CD4-positive, CD25-positive, alpha-beta regulatory T cell (primary cell): ENCODE results near the gene BRF1. TPM values are rescaled to one million over a fixed set of nuclear protein-coding genes. Genes with fewer than 3 reads are reported as not detected.

Experiments
- ATAC-seq, 2 donors: fragments of 150-1000 bp; cut with Tn5 transposase; one replicate each; pipeline ENCODE4 v1.10.0; 2021; ENCODE audit warnings: low read depth in 2 of 2, moderate number of reproducible peaks in 2 of 2, moderate library complexity in 1 of 2
- DNase-seq, 3 donors: peaks; one replicate each; pipeline versions ENCODE4 v3.0.0 to v3.0.0-alpha.2; 2012 to 2022; ENCODE audit warnings: mixed read lengths in 1 of 3
- H3K27ac ChIP-seq: one replicate; pipeline ENCODE4 v1.7.0; 2013; ENCODE audit warnings: mild to moderate bottlenecking, low read length; ENCODE audit not compliant: insufficient read depth, poor library complexity, severe bottlenecking
- H3K27me3 ChIP-seq: one replicate; pipeline ENCODE4 v1.7.0; 2013; ENCODE audit warnings: low read length; ENCODE audit not compliant: control insufficient read depth, insufficient read depth
- H3K36me3 ChIP-seq: one replicate; pipeline ENCODE4 v1.7.0; 2013; ENCODE audit warnings: mild to moderate bottlenecking, low read length, moderate library complexity; ENCODE audit not compliant: control insufficient read depth, insufficient read depth
- H3K4me1 ChIP-seq: 2 replicates; pipeline ENCODE4 v1.7.0; 2013; ENCODE audit warnings: mild to moderate bottlenecking, low read length; ENCODE audit not compliant: insufficient read depth, control insufficient read depth, poor library complexity, severe bottlenecking
- H3K4me3 ChIP-seq: one replicate; pipeline ENCODE4 v1.7.0; 2013; ENCODE audit warnings: low read depth, mild to moderate bottlenecking, low read length, moderate library complexity
- H3K9me3 ChIP-seq, 2 experiments: 1 replicate in 1 of 2; 2 replicates in 1 of 2; pipeline ENCODE4 v1.7.0; 2013; ENCODE audit warnings: low read length in 2 of 2, mild to moderate bottlenecking in 1 of 2, moderate library complexity in 1 of 2; ENCODE audit not compliant: control insufficient read depth in 2 of 2
- H3K27ac Mint-ChIP-seq, 3 donors: one replicate each; pipeline ENCODE4 v1.8.0; 2020 to 2022; ENCODE audit warnings: mild to moderate bottlenecking in 3 of 3, mixed read lengths in 3 of 3, moderate library complexity in 2 of 3
- H3K27me3 Mint-ChIP-seq: one replicate; pipeline ENCODE4 v1.8.0; 2022; ENCODE audit warnings: mild to moderate bottlenecking, mixed read lengths
- H3K36me3 Mint-ChIP-seq: one replicate; pipeline ENCODE4 v1.8.0; 2020; ENCODE audit warnings: mixed read lengths
- H3K4me1 Mint-ChIP-seq, 4 donors: one replicate each; pipeline ENCODE4 v1.8.0; 2020 to 2022; ENCODE audit warnings: mixed read lengths in 4 of 4, mild to moderate bottlenecking in 1 of 4
- H3K4me3 Mint-ChIP-seq, 4 donors: one replicate each; pipeline ENCODE4 v1.8.0; 2020 to 2022; ENCODE audit warnings: mild to moderate bottlenecking in 4 of 4, mixed read lengths in 4 of 4, moderate library complexity in 3 of 4
- H3K9me3 Mint-ChIP-seq, 7 donors: one replicate each; pipeline ENCODE4 v1.8.0; 2020 to 2022; ENCODE audit warnings: mixed read lengths in 7 of 7, mild to moderate bottlenecking in 3 of 7, moderate library complexity in 2 of 7
- polyA plus RNA-seq, 4 donors: library from polyadenylated mRNA; unstranded; fragments of 300-500 nt; fragmentation: Illumina TruSeq; gene quantifications; one replicate each; pipeline ENCODE4 v1.2.3, GENCODE V29; 2021
- total RNA-seq: library from RNA; stranded (reverse); gene quantifications from one replicate; pipeline ENCODE4 v1.2.3, GENCODE V29; 2022

The BRF1 gene
- total and polyA plus RNA-seq, 5 donors from 2014 or later: 5.6 to 58.9 (median 7.6) TPM

GRCh38 chr14:105166571-105167302 is 134.1 kb downstream of the BRF1 start:
- Histone ChIP-seq H3K27ac (no peak overlapping the region), H3K4me3 (no peak overlapping the region), H3K9me3 (no peaks in the 10 kb centered on the region), H3K36me3 (no peaks in the 10 kb centered on the region), H3K27me3 (peaks cover 3% of the 10 kb centered on the region), H3K4me1 (peaks cover 24% of the 10 kb centered on the region)
- Mint-ChIP-seq H3K9me3 (peaks cover 0 to 1% (median 0%) of the 10 kb centered on the region in 7 donors), H3K27me3 (peaks cover 19% of the 10 kb centered on the region), H3K27ac (peak overlapping the region in 1 of 3 donors; percentile 26), H3K36me3 (no peaks in the 10 kb centered on the region), H3K4me1 (peaks cover 0 to 20% (median 8%) of the 10 kb centered on the region in 4 donors), H3K4me3 (peak overlapping the region; percentile 15 to 73 (median 46))
- ATAC-seq: no peak
- no peak for DNase-seq

GRCh38 chr14:105165761-105166485 is 134.9 kb downstream of the BRF1 start:
- peaks cover 0 to 19% (median 7%) of the 10 kb centered on the region in 4 donors for H3K4me1 Mint-ChIP-seq
- Histone ChIP-seq H3K36me3 (no peaks in the 10 kb centered on the region), H3K27me3 (peaks cover 3% of the 10 kb centered on the region), H3K4me3 (no peak overlapping the region), H3K4me1 (peaks cover 19% of the 10 kb centered on the region), H3K27ac (no peak overlapping the region), H3K9me3 (no peaks in the 10 kb centered on the region)
- no peaks in the 10 kb centered on the region for H3K36me3 Mint-ChIP-seq
- ATAC-seq (no peak), DNase-seq (no peak)
- no peak overlapping the region for H3K27ac Mint-ChIP-seq
- peaks cover 16% of the 10 kb centered on the region for H3K27me3 Mint-ChIP-seq
- H3K4me3 Mint-ChIP-seq: peak overlapping the region in 2 of 4 donors; percentile 48 to 62
- H3K9me3 Mint-ChIP-seq: peaks cover 0 to 1% (median 0%) of the 10 kb centered on the region in 7 donors

GRCh38 chr14:105165134-105165704 is 135.6 kb downstream of the BRF1 start:
- DNase-seq (no peak), ATAC-seq (no peak)
- Histone ChIP-seq H3K4me1 (peaks cover 13% of the 10 kb centered on the region), H3K27me3 (peaks cover 3% of the 10 kb centered on the region), H3K4me3 (no peak overlapping the region), H3K27ac (no peak overlapping the region), H3K36me3 (no peaks in the 10 kb centered on the region), H3K9me3 (no peaks in the 10 kb centered on the region)
- no peaks in the 10 kb centered on the region for H3K36me3 Mint-ChIP-seq
- peaks cover 0 to 15% (median 6%) of the 10 kb centered on the region in 4 donors for H3K4me1 Mint-ChIP-seq
- H3K4me3 Mint-ChIP-seq: no peak overlapping the region
- H3K27ac Mint-ChIP-seq: no peak overlapping the region
- peaks cover 0 to 1% (median 0%) of the 10 kb centered on the region in 7 donors for H3K9me3 Mint-ChIP-seq
- peaks cover 13% of the 10 kb centered on the region for H3K27me3 Mint-ChIP-seq

GRCh38 chr14:105163040-105163742 is 137.6 kb downstream of the BRF1 start:
- Mint-ChIP-seq H3K27me3 (no peaks in the 10 kb centered on the region), H3K4me1 (peaks cover 0 to 7% (median 0%) of the 10 kb centered on the region in 4 donors), H3K27ac (peak overlapping the region in 1 of 3 donors; percentile 5), H3K9me3 (no peaks in the 10 kb centered on the region), H3K36me3 (no peaks in the 10 kb centered on the region), H3K4me3 (no peak overlapping the region)
- H3K4me1 ChIP-seq: peaks cover 6% of the 10 kb centered on the region
- H3K27me3 ChIP-seq: no peaks in the 10 kb centered on the region
- no peak for ATAC-seq
- no peak for DNase-seq
- H3K36me3 ChIP-seq: no peaks in the 10 kb centered on the region
- H3K4me3 ChIP-seq: no peak overlapping the region
- no peak overlapping the region for H3K27ac ChIP-seq
- no peaks in the 10 kb centered on the region for H3K9me3 ChIP-seq

GRCh38 chr14:105162669-105162979 is 138.2 kb downstream of the BRF1 start:
- Mint-ChIP-seq H3K27me3 (no peaks in the 10 kb centered on the region), H3K9me3 (no peaks in the 10 kb centered on the region), H3K27ac (no peak overlapping the region), H3K4me1 (peaks cover 0 to 7% (median 0%) of the 10 kb centered on the region in 4 donors), H3K4me3 (no peak overlapping the region), H3K36me3 (no peaks in the 10 kb centered on the region)
- no peaks in the 10 kb centered on the region for H3K36me3 ChIP-seq
- H3K27me3 ChIP-seq: no peaks in the 10 kb centered on the region
- ATAC-seq (no peak), DNase-seq (no peak)
- H3K4me1 ChIP-seq: peaks cover 4% of the 10 kb centered on the region
- H3K4me3 ChIP-seq: no peak overlapping the region
- H3K9me3 ChIP-seq: no peaks in the 10 kb centered on the region
- H3K27ac ChIP-seq: no peak overlapping the region

GRCh38 chr14:105161964-105162668 is 138.7 kb downstream of the BRF1 start:
- DNase-seq (no peak), ATAC-seq (peak; percentile 15 to 17)
- Histone ChIP-seq H3K27ac (no peak overlapping the region), H3K36me3 (no peaks in the 10 kb centered on the region), H3K9me3 (no peaks in the 10 kb centered on the region), H3K4me1 (peaks cover under 1% of the 10 kb centered on the region), H3K27me3 (no peaks in the 10 kb centered on the region), H3K4me3 (no peak overlapping the region)
- Mint-ChIP-seq H3K4me3 (no peak overlapping the region), H3K36me3 (no peaks in the 10 kb centered on the region), H3K27ac (no peak overlapping the region), H3K4me1 (peaks cover 0 to 7% (median 0%) of the 10 kb centered on the region in 4 donors), H3K9me3 (no peaks in the 10 kb centered on the region), H3K27me3 (no peaks in the 10 kb centered on the region)

GRCh38 chr14:105161309-105161708 is 139.5 kb downstream of the BRF1 start:
- H3K27ac Mint-ChIP-seq: no peak overlapping the region
- no peaks in the 10 kb centered on the region for H3K9me3 ChIP-seq
- H3K4me3 Mint-ChIP-seq: no peak overlapping the region
- no peak overlapping the region for H3K27ac ChIP-seq
- H3K36me3 Mint-ChIP-seq: no peaks in the 10 kb centered on the region
- H3K4me1 ChIP-seq: no peaks in the 10 kb centered on the region
- no peak overlapping the region for H3K4me3 ChIP-seq
- H3K36me3 ChIP-seq: no peaks in the 10 kb centered on the region
- H3K9me3 Mint-ChIP-seq: peaks cover 0 to 1% (median 0%) of the 10 kb centered on the region in 7 donors
- no peaks in the 10 kb centered on the region for H3K4me1 Mint-ChIP-seq
- H3K27me3 Mint-ChIP-seq: no peaks in the 10 kb centered on the region
- DNase-seq (no peak), ATAC-seq (no peak)
- no peaks in the 10 kb centered on the region for H3K27me3 ChIP-seq
